Small intestine (tissue), 4 donors: ENCODE results near the gene SLC17A1. TPM values are rescaled to one million over a fixed set of nuclear protein-coding genes. Genes with fewer than 3 reads are reported as not detected.

Experiments used
- polyA plus RNA-seq, 4 donors: library from polyadenylated mRNA; stranded (reverse) in 3 of 4; unstranded in 1 of 4; fragments of 200-250 nt in 3 of 4; fragments of 120-200 nt in 1 of 4; gene quantifications; one replicate each; pipeline versions ENCODE4 v1.2.1 to v1.2.3, GENCODE V29; 2013
- donor health status: healthy with polysubstance abuse.
- donor health status: Bipolar disorder and iron deficiency.
- donor health status: healthy.

Gene SLC17A1
- polyA plus RNA-seq, 4 donors = 0.07 TPM; not detected in 3

Other genes with a start within 250 kb of the SLC17A1 start
- 10 to 100 TPM in 2 of 4 donors, 1 to 10 TPM in 2; 6.3 to 29.3 (median 12.9) TPM for gene SCGN, start 179.8 kb downstream of the SLC17A1 start, polyA plus RNA-seq
- gene SLC17A4, start 77.3 kb downstream of the SLC17A1 start, polyA plus RNA-seq = 10 to 100 TPM in 3 of 4 donors, 1 to 10 TPM in 1; 3.1 to 46.8 (median 19.9) TPM
- under 1 TPM in 2 of 4 donors, not detected in 2; 0.04 to 0.55 TPM for gene SLC17A3, start 42.2 kb upstream of the SLC17A1 start, polyA plus RNA-seq
- under 1 TPM in 1 of 4 donors, not detected in 3; 0.04 TPM for gene SLC17A2, start 98.6 kb upstream of the SLC17A1 start, polyA plus RNA-seq
- gene TRIM38, start 130.8 kb upstream of the SLC17A1 start, polyA plus RNA-seq = 10 to 100 TPM in 1 of 4 donors, 1 to 10 TPM in 3; 3.5 to 16.4 (median 6.1) TPM